K562 (cell line): ENCODE data around the gene C1orf74. TPM values are rescaled to one million over a fixed set of nuclear protein-coding genes. Genes with fewer than 3 reads are reported as not detected.

Experiments used
- ATAC-seq: fragments of 200-7000 bp; cut with Tn5 transposase; 3 replicates; pipeline ENCODE4 v1.9.1; 2020; ENCODE audit warnings: moderate library complexity
- BruUV-seq: library from RNA; stranded (reverse); fragments of 400-500 nt; replicated peaks from 2 replicates; lab custom pipeline; 2021; lab: Mats Ljungman, UMichigan
- CTCF ChIA-PET: fragments of 300-600 bp; formaldehyde crosslinking; extraction: SDS; loops from one replicate; lab custom pipeline; 2021; ENCODE audit warnings: low intra/inter-chr PET ratio; lab: Yijun Ruan, JAX
- POLR2A ChIA-PET: fragments of 300-600, 350-650 bp; sonication (Branson Sonifier 250); formaldehyde crosslinking; extraction: SDS; loops from one replicate; lab custom pipeline; 2021; ENCODE audit warnings: antibody characterized with exemption, inconsistent platforms; lab: Yijun Ruan, JAX
- DNase-seq, 4 experiments: peaks; one replicate each; pipeline versions ENCODE4 v3.0.0 to v3.0.0-alpha.2; 2011 to 2018; ENCODE audit warnings: low spot score in 3 of 4, mixed read lengths in 3 of 4; ENCODE audit errors: extremely low read depth in 1 of 4
- FAIRE-seq: peaks from 2 replicates; lab custom pipeline; 2011; peaks lifted over from hg19 to GRCh38; lab: Jason Lieb, UNC
- H2AFZ ChIP-seq: 2 replicates; pipeline ENCODE4 v1.6.0; 2011; ENCODE audit warnings: low read depth, low read length, control low read depth, inconsistent platforms
- H3K27ac ChIP-seq: fragments of 200-600 bp; 3 replicates; pipeline ENCODE4 v1.8.0; 2011; ENCODE audit warnings: low read depth, mild to moderate bottlenecking, control low read depth, inconsistent platforms, low read length, moderate library complexity, mixed read lengths; ENCODE audit errors: extremely low read depth
- H3K27me3 ChIP-seq, 2 experiments: fragments of 300-600 bp in 1 of 2; 2 replicates in 1 of 2; 3 replicates in 1 of 2; pipeline versions ENCODE4 v1.6.0 to v1.8.0; 2011; ENCODE audit warnings: inconsistent platforms in 2 of 2, low read length in 2 of 2, mild to moderate bottlenecking in 1 of 2, mixed read lengths in 1 of 2, moderate library complexity in 1 of 2; ENCODE audit not compliant: control insufficient read depth in 2 of 2, insufficient read depth in 2 of 2
- H3K36me3 ChIP-seq: fragments of 300-600 bp; 3 replicates; pipeline ENCODE4 v1.8.0; 2011; ENCODE audit warnings: mild to moderate bottlenecking, low read length, inconsistent platforms; ENCODE audit not compliant: control insufficient read depth, insufficient read depth
- H3K4me1 ChIP-seq, 2 experiments: fragments of 200-600 bp in 1 of 2; replicated peaks in 1 of 2; 2 replicates in 1 of 2; 3 replicates in 1 of 2; pipeline versions ENCODE4 v1.5.1 to v1.8.0; 2011; ENCODE audit warnings: inconsistent platforms in 2 of 2, low read length in 2 of 2, mild to moderate bottlenecking in 1 of 2, mixed read lengths in 1 of 2, moderate library complexity in 1 of 2; ENCODE audit not compliant: control insufficient read depth in 2 of 2, insufficient read depth in 2 of 2
- H3K4me2 ChIP-seq: 2 replicates; pipeline ENCODE4 v1.6.1; 2011; ENCODE audit warnings: low read length, control low read depth, inconsistent platforms, mixed read lengths; ENCODE audit not compliant: insufficient read depth
- H3K4me3 ChIP-seq: fragments of 200-600 bp; sonication (generic), shearing (Covaris generic); 2 replicates; pipeline ENCODE4 v1.5.1; 2016; ENCODE audit warnings: control low read depth, inconsistent platforms
- H3K79me2 ChIP-seq: fragments of 200-600 bp; 3 replicates; pipeline ENCODE4 v1.8.0; 2011; ENCODE audit warnings: low read length, inconsistent platforms; ENCODE audit not compliant: control insufficient read depth, insufficient read depth
- H3K9ac ChIP-seq, 2 experiments: 2 replicates each; pipeline versions ENCODE4 v1.6.0 to v1.6.1; 2011; ENCODE audit warnings: low read depth in 2 of 2, low read length in 2 of 2, control low read depth in 1 of 2, inconsistent platforms in 1 of 2, mild to moderate bottlenecking in 1 of 2, mixed read lengths in 1 of 2; ENCODE audit not compliant: insufficient read depth in 1 of 2
- H3K9me1 ChIP-seq: one replicate; pipeline ENCODE4 v1.6.0; 2011; ENCODE audit warnings: inconsistent platforms, mild to moderate bottlenecking, low read length, moderate library complexity; ENCODE audit not compliant: control insufficient read depth, insufficient read depth
- H3K9me3 ChIP-seq: replicated peaks from 2 replicates; pipeline ENCODE4 v1.5.1; 2011; ENCODE audit warnings: low read depth, low read length, inconsistent platforms; ENCODE audit not compliant: control insufficient read depth, insufficient read depth
- H4K20me1 ChIP-seq: replicated peaks from 2 replicates; pipeline ENCODE4 v1.6.1; 2011; ENCODE audit warnings: low read length, inconsistent platforms, mixed read lengths; ENCODE audit not compliant: control insufficient read depth, insufficient read depth
- STAT5B ChIP-seq: fragments of 250-450 bp; sonication (Bioruptor Pico); IDR thresholded peaks from 2 replicates; pipeline ENCODE4 v1.8.0; 2021; ENCODE audit warnings: mild to moderate bottlenecking, inconsistent platforms
- USF2 ChIP-seq: sonication (generic); formaldehyde crosslinking; IDR thresholded peaks from 2 replicates; pipeline ENCODE4 v1.5.0; 2020; ENCODE audit warnings: missing genetic modification reagents
- whole genome bisulfite sequencing: fragments of 100-300 bp; shearing (Covaris generic); methylation state at CpG from one replicate; pipeline ENCODE4 v1.1.6; 2016; ENCODE audit warnings: low coverage, mixed read lengths; ENCODE audit not compliant: insufficient coverage; ENCODE audit errors: missing lambda C conversion rate; 5-methylcytosine and 5-hydroxymethylcytosine counted together
- in situ Hi-C: fragments of 300-500 bp; cut with MboI; formaldehyde crosslinking; loops from 4 replicates; pipeline ENCODE4 v1.15.0; 2018; ENCODE audit warnings: inconsistent platforms, mixed read lengths
- intact Hi-C: fragments of 100-400 bp; cut with micrococcal nuclease; formaldehyde crosslinking; loops from 2 replicates; pipeline ENCODE4 v1.14.2; 2022
- polyA plus RNA-seq, 8 experiments: library from polyadenylated mRNA; depleted of rRNA in 4 of 8; stranded (reverse) in 5 of 8; unstranded in 3 of 8; fragments of >200 nt; fragmentation: Nextera tagmentation in 2 of 8; fragmentation: Illumina TruSeq in 1 of 8; extraction: Ambion mirVana in 2 of 8; extraction: Trizol in 1 of 8; gene quantifications; 2 replicates each; pipeline versions ENCODE4 v1.2.1 to v1.2.3, GENCODE V29; 2011 to 2014; ENCODE audit warnings: inconsistent platforms in 1 of 8, missing spikeins in 1 of 8
- total RNA-seq, 7 experiments: library from RNA; depleted of rRNA in 6 of 7; stranded (reverse); fragments of >200 nt in 6 of 7; fragmentation: Illumina TruSeq in 2 of 7; extraction: Trizol in 2 of 7; gene quantifications; 2 replicates each; pipeline versions ENCODE4 v1.2.1 to v1.2.3, GENCODE V29; 2011 to 2021; ENCODE audit warnings: low replicate concordance in 1 of 7

C1orf74 gene
- total and polyA plus RNA-seq, 9 of the 15 experiments (the other 6 are each of a cell fraction or from before 2014, with no cell fraction given) = 4.0 to 7.6 (median 5.7) TPM

- in situ Hi-C loops = no loop called here
- Histone ChIP-seq H4K20me1 (no peaks in the 10 kb centered on the region), H3K9ac (no peak overlapping the region), H3K36me3 (no peaks in the 10 kb centered on the region)
- no peak for ATAC-seq
- no peak for TF ChIP-seq STAT5B (CRISPR knock-in tag)
- TF ChIP-seq USF2 (CRISPR knock-in tag) = 0 out of 2 replicates have a peak, but pooled peaks have one; percentile 12
- TF ChIP-seq, all 486 proteins: peak for 1
- no peak overlapping the region for H3K4me2 ChIP-seq
- no peaks in the 10 kb centered on the region for H3K79me2 ChIP-seq
- H3K27me3 ChIP-seq = peaks cover 8% of the 10 kb centered on the region in 2 experiments; a peak in 4 of 5 replicates
- no TSS peak for BruUV-seq
- POLR2A ChIA-PET = interaction anchor here (0.5 kb wide), 1 partner anchor 61 kb away, joined by 4 read pairs; no protein-coding TSS in a partner anchor
- no peaks in the 10 kb centered on the region for H3K9me1 ChIP-seq
- H3K27ac ChIP-seq = no peak overlapping the region
- 0% methylated on average over 6 of the region's 6 CpGs for WGBS
- intact Hi-C loops = loop anchor here (10.0 kb wide), 1 partner anchor 145 kb away; no protein-coding TSS in a partner anchor
- peaks cover 5 to 7% of the 10 kb centered on the region in 2 experiments; a peak in 4 of 5 replicates for H3K4me1 ChIP-seq
- no peak for FAIRE-seq
- no peak for DNase-seq
- H3K4me3 ChIP-seq = no peak overlapping the region
- CTCF ChIA-PET = interaction anchor here (0.7 to 3.2 kb wide), 2 partner anchors 30 to 180 kb away, joined by 4 to 22 read pairs; no protein-coding TSS in a partner anchor
- H3K9me3 ChIP-seq = no peaks in the 10 kb centered on the region
- no peak overlapping the region for H2AFZ ChIP-seq
Measured at GRCh38 chr1:209749670-209750323, 34.6 kb downstream of the C1orf74 start.
